IPS DF 4.7 (cell line): Measurements from ENCODE around the gene HINT2.

Experiments
- DNase-seq: peaks from one replicate; pipeline ENCODE4 v3.0.0-alpha.2; 2013; ENCODE audit warnings: low spot score; ENCODE audit errors: extremely low read depth

Gene HINT2

GRCh38 chr9:35811381-35812024, 3.3 kb downstream of the HINT2 start:
- DNase-seq = no peak

DNA sequence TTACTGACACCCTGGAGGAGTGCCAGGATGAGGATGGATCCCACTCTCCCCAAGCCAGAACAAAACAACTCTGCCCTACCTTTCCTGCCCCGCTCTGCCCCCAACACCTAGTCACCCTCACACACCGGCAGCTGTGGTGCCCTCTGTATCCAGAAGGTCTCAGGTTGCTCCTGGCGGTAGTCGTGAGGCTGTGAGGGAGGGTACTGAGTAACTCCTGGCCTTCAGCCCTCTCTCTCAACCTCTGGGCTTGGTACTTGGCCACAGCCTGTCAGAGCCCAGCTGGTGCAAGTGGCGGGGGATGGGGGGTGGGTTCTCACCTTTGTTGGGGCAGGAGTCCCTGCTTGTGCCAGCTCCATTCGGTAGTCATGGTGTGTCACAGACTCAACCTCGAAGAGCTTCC, 4.7 kb downstream of the HINT2 start:
- DNase-seq = no peak

- no peak for DNase-seq
Measured at GRCh38 chr9:35808433-35808832, 6.4 kb downstream of the HINT2 start.

- DNase-seq = no peak
Measured at GRCh38 chr9:35806101-35806500, 8.7 kb downstream of the HINT2 start.

DNA sequence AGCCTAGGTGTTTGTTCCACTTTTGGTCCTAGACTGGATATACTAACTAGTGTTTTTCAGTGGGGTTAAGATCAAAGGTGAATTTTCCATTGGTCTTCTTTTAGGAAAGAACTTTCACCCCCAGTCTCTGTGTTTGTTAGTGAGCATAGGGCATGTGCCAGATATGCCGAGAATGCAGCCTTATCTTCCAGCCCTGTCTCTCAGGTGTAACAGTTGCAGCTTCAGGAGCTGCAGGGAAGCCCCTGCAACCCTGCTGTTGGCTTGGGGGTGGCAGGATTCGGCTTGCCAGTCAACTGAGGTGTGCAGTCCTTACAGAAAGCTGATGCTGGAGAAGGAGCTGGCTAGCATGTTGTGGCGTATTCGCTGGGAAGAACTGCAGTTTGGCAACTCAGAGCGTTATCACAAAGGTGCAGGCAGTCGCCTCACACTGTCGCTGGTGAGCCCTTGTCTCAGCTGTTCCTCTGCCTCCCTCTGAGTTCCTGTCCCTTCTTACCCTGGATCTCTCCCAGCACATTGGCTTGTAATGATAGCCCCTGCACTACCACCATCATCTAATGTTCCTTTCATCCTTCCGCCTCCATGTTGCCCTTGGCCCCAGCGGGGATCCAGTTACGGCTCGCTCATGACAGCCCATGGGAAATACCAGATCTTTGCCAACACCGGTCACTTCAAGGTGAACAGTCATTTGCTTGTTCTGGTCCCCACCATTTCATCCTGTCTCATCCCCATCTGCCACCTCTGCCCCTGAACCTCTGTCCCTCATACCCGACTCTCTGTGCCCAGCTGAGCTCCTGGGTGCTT, 13.3 kb downstream of the HINT2 start:
- no peak for DNase-seq

- DNase-seq = no peak
Measured at GRCh38 chr9:35800530-35800929, 14.3 kb downstream of the HINT2 start.

GRCh38 chr9:35798658-35799374, 16.0 kb downstream of the HINT2 start:
- no peak for DNase-seq

GRCh38 chr9:35797311-35798109, 17.3 kb downstream of the HINT2 start:
- DNase-seq = no peak

- DNase-seq = no peak
Measured at GRCh38 chr9:35795695-35796094, 19.1 kb downstream of the HINT2 start.

DNA sequence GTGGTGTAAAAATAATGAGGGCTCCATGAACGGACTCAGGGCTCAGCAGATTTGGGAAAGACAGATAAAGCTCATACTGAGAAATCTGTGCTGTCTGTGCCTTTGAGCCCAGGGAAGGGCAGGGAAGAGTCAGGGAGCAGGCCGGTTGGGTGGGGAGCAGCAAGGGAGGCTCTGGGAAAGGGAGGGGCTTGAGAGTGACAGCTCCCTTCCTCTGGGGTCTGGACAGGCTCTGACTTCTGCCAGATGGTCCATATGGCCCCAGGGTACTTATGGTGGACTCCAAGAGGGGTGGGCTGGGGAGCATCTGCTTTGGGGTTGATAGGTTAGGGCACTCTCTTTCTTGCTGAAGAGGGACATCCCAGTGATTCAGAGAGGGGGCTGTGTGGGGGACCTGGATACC, 21.4 kb downstream of the HINT2 start:
- DNase-seq = no peak

GRCh38 chr9:35792826-35793225, 22.0 kb downstream of the HINT2 start:
- no peak for DNase-seq

DNA sequence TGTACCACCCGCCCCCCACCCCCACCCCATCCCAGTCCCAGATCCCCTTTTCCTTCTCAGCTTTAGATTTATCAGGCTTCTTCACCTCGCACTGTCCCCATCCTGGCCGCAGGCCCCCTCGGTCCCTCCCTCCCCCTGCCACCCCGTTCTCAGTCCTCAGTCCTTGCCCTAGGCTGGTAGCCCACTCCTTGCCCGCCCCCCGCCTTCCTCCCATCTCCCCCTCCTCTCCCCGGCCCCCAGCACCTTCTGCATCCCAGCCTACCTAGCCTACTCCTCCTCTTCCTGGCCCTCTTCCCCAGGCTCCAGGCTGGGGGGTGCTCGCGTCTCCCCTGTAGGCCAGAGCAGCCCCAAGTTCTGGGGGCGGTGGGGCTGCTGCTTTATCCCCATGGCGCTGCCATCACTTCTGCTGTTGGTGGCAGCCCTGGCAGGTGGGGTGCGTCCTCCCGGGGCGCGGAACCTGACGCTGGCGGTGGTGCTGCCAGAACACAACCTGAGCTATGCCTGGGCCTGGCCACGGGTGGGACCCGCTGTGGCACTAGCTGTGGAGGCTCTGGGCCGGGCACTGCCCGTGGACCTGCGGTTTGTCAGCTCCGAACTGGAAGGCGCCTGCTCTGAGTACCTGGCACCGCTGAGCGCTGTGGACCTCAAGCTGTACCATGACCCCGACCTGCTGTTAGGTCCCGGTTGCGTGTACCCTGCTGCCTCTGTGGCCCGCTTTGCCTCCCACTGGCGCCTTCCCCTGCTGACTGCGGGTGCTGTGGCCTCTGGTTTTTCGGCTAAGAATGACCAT, 22.6 kb downstream of the HINT2 start:
- no peak for DNase-seq

- DNase-seq = no peak
Measured at GRCh38 chr9:35791297-35791921, 23.4 kb downstream of the HINT2 start, which contains the start of gene NPR2. Gene NPR2 (plus strand): TSS chr9:35791591. CDS start chr9:35792409, 818 bp downstream.

GRCh38 chr9:35790385-35791296, 24.2 kb downstream of the HINT2 start:
- DNase-seq = no peak

GRCh38 chr9:35790025-35790384, 24.8 kb downstream of the HINT2 start:
- no peak for DNase-seq

- DNase-seq = no peak
Measured at GRCh38 chr9:35789541-35789940, 25.3 kb downstream of the HINT2 start.

DNA sequence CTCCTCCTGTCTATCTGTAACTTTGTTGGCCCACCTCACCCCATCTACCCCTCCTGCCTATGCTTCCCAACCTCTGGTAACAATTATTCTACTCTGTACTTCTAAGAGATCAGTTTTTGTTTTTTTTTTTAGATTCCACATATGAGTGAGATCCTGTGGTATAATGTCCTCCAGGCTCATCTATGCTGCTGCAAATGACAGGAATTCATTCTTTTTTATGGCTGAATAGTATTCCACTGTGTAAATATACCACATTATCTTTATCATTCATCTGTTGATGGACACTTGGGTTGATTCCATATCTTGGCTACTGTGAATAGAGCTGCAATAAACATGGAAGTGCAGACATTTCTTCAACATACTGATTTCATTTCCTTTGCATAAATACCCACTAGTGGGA, 31.4 kb downstream of the HINT2 start:
- DNase-seq = no peak

- DNase-seq = no peak
Measured at GRCh38 chr9:35781066-35781465, 33.8 kb downstream of the HINT2 start.

GRCh38 chr9:35778496-35778895, 36.3 kb downstream of the HINT2 start:
- DNase-seq = no peak
